ENCODE measurements around the gene MLLT11.
"Not testable (repeated sequence)": the region's sequence is repeated elsewhere in the genome, so short reads cannot be mapped to it uniquely, and the experiment has no call there.

The MLLT11 gene

GRCh38 chr1:151058692-151059091 lies 1.5 kb upstream of the MLLT11 start:
- no peak for DNase-seq

- peak; percentile 83 for DNase-seq
These were observed 839 bp upstream of the MLLT11 start, which contains the start of gene CDC42SE1 for GRCh38 chr1:151059109-151060006. CDC42SE1 (minus strand) TSS chr1:151059622; CDS start chr1:151055730, 3,892 bp downstream.

GRCh38 chr1:151060657-151061421 lies 642 bp downstream of the MLLT11 start:
- DNase-seq: no peak

GRCh38 chr1:151061704-151062103 lies 1.5 kb downstream of the MLLT11 start:
- DNase-seq: no peak

- DNase-seq: no peak
These were observed 2.7 kb downstream of the MLLT11 start for GRCh38 chr1:151062741-151063371.

- no peak for DNase-seq
These were observed 5.0 kb downstream of the MLLT11 start for GRCh38 chr1:151065089-151065645.

- no peak for DNase-seq
These were observed 7.0 kb downstream of the MLLT11 start for GRCh38 chr1:151067185-151067584.

GRCh38 chr1:151069103-151069486 lies 8.9 kb downstream of the MLLT11 start:
- DNase-seq: no peak

GRCh38 chr1:151070474-151071276 lies 10.5 kb downstream of the MLLT11 start, which contains the start of gene GABPB2:
GABPB2 (plus strand) TSS chr1:151070761; CDS start chr1:151088190, 17,429 bp downstream.
- DNase-seq: peak; percentile 87

GRCh38 chr1:151072224-151072623 lies 12.0 kb downstream of the MLLT11 start:
- DNase-seq: no peak

- no peak for DNase-seq
These were observed 25.9 kb downstream of the MLLT11 start for GRCh38 chr1:151085953-151086559.

- DNase-seq: not testable (repeated sequence)
These were observed 37.2 kb downstream of the MLLT11 start for GRCh38 chr1:151097426-151097825.

GRCh38 chr1:151098126-151098525 lies 37.9 kb downstream of the MLLT11 start:
- DNase-seq: no peak

- no peak for DNase-seq
These were observed 44.4 kb downstream of the MLLT11 start for GRCh38 chr1:151104630-151105029.

- no peak for DNase-seq
These were observed 46.7 kb downstream of the MLLT11 start for GRCh38 chr1:151106894-151107293.

GRCh38 chr1:151108331-151108730 lies 48.1 kb downstream of the MLLT11 start:
- no peak for DNase-seq

- no peak for DNase-seq
These were observed 53.7 kb downstream of the MLLT11 start for GRCh38 chr1:151113877-151114276.
